PC-3 (cell line): ENCODE data around the gene CSN3.
"Not testable (repeated sequence)": the region's sequence is repeated elsewhere in the genome, so short reads cannot be mapped to it uniquely, and the experiment has no call there.

Source experiments
- CTCF ChIP-seq: fragments of 300-600 bp; sonication (generic); conservative IDR thresholded peaks from 2 replicates; pipeline ENCODE4 v1.5.1; 2017; ENCODE audit warnings: antibody characterized with exemption, low read depth, mild to moderate bottlenecking, low read length
- EZH2phosphoT487 ChIP-seq: fragments of 300-600 bp; sonication (generic); IDR thresholded peaks from 2 replicates; pipeline ENCODE4 v1.6.1; 2018; ENCODE audit warnings: mild to moderate bottlenecking, antibody characterized with exemption, low read length, borderline replicate concordance

DNA sequence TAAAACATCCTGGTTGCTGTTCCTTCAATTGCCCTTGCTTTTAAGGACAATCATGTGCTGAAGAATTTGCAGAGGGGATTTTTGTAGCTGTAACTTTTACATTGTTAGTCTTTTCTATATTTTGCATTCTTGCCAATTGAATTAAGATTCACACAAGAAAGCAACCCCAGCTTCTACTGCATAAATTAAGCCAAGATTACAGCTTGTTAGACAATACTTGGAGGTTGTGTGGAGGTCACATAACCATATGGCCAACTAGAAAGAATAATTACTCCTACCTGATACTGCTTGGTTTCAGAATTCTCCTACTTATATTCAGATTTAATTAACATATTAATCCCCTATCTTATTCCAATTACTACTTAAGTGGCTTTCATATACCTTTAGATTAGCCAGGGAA is 20.6 kb upstream of the CSN3 start:
- TF ChIP-seq CTCF, EZH2phosphoT487: not testable (repeated sequence)
